ENCODE results near the gene OOEP.

OOEP gene

DNA sequence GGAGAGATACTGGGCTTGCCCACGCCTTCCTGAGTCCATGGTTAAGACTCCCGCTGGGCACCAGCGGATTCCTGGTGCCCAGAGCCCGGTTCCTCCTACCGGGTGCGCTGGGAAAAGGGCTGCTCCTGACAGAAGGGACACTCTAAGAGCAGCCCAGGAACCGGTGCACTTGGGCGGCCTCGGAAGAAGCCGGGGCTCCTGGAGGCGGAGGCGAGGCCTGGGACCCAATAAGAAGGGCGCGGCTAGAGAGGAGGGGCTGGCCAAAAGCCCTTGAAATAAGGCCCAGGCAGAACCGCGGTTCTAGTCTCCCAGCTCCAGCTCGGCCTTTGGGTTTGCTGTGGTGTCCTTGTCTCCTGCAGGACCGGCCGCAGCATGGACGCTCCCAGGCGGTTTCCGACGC, 7.3 kb downstream of the OOEP start, which contains the start of gene KHDC3L:
Gene KHDC3L, plus strand, starts transcription at position 301 of the 400 bp plus-strand sequence. Its CDS starts 72 bp downstream, at position 373.
- Histone ChIP-seq H3K36me3 (replicated peaks; ENCODE audit: insufficient read depth, low read length) (no peaks in the 10 kb centered on the region), H4K20me1 (ENCODE audit: insufficient read depth, low read length) (no peaks in the 10 kb centered on the region), H3K4me3 (ENCODE audit: low read length) (no peak within 1 kb of the TSS), H3K9me2 (replicated peaks; ENCODE audit: insufficient read depth, low read length) (no peaks in the 10 kb centered on the region), H3K27me3 (replicated peaks; ENCODE audit: insufficient read depth, low read length) (no peaks in the 10 kb centered on the region), H3K79me2 (ENCODE audit: low read length) (no peaks in the 10 kb centered on the region), H3F3A (ENCODE audit: insufficient read depth, low read length) (no peaks in the 10 kb centered on the region), H3K4me1 (ENCODE audit: low read length) (no peaks in the 10 kb centered on the region), H3K9me3 (replicated peaks; ENCODE audit: insufficient read depth, low read length) (no peaks in the 10 kb centered on the region), H3K9ac (ENCODE audit: low read length) (no peak within 1 kb of the TSS), H2AFZ (ENCODE audit: low read length) (no peak within 1 kb of the TSS), H3K4me2 (ENCODE audit: low read depth, low read length) (no peak within 1 kb of the TSS), H3K27ac (ENCODE audit: low read length) (no peak within 1 kb of the TSS)
- TF ChIP-seq EZH2phosphoT487 (IDR thresholded peaks at IDR 0.05; ENCODE audit: low read length) (no peak), EZH2 (optimal IDR thresholded peaks at IDR 0.05; ENCODE audit: low read depth, low read length) (no peak)
- TF ChIP-seq, protein P1, sequence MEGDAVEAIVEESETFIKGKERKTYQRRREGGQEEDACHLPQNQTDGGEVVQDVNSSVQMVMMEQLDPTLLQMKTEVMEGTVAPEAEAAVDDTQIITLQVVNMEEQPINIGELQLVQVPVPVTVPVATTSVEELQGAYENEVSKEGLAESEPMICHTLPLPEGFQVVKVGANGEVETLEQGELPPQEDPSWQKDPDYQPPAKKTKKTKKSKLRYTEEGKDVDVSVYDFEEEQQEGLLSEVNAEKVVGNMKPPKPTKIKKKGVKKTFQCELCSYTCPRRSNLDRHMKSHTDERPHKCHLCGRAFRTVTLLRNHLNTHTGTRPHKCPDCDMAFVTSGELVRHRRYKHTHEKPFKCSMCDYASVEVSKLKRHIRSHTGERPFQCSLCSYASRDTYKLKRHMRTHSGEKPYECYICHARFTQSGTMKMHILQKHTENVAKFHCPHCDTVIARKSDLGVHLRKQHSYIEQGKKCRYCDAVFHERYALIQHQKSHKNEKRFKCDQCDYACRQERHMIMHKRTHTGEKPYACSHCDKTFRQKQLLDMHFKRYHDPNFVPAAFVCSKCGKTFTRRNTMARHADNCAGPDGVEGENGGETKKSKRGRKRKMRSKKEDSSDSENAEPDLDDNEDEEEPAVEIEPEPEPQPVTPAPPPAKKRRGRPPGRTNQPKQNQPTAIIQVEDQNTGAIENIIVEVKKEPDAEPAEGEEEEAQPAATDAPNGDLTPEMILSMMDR (IDR thresholded peaks at IDR 0.05; ENCODE audit: low read length) = no peak
- DNase-seq = no peak

DNA sequence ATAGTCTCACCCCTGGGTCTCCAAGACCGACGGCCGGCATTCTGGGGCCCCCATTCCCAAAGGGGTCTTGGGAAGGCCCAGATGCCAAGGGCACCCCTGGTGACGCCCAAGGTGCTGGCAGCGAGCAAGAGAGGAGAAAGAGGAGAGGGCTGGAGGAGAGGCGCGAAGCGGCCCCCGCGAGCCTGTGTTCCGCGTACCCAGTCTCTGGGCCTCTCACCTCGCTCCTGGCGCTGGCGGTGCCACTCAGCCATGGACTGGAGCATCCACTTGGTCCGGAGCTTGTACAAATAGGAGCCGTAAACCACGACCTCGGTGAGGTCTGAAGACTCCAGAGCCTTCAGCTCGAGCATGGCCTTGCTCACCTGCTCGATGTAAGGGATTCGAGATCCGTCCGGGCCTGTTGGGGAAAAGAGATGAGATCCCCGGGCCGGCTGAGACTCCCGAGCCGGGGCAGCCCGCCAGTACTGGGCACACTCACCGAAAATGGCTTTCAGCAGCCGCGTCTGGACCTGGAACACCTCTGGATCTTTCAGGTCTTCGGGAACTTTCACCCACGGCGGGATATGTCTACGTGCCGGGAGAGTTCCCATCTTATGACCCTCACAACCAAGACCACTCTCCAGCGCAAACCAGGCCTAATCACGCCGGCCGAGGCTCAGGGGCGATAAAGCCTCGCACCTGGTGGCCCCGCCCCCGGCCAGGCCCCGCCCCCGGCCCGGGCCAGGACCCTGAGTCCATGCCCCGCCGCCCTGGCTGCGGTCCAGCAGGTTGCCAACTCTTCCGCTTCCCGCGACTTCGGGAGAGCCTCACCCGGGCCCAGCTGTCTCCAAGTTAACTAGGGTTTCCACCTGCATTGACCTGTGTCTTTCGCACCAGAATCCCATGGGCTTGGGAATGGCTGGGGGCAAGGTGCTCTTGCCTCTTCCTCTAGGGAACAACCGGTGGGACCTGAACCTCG, 15.8 kb downstream of the OOEP start, which contains the start of gene DPPA5:
Gene DPPA5, minus strand, starts transcription at position 641 of the 958 bp plus-strand sequence. Its CDS starts 51 bp downstream, at position 590.
- no peak within 1 kb of the TSS for H2AFZ ChIP-seq (ENCODE audit: low read length)
- no peaks in the 10 kb centered on the region for H3K36me3 ChIP-seq (replicated peaks; ENCODE audit: insufficient read depth, low read length)
- no peak for DNase-seq
- H3K4me3 ChIP-seq (ENCODE audit: low read length) = no peak within 1 kb of the TSS
- no peak within 1 kb of the TSS for H3K27ac ChIP-seq (ENCODE audit: low read length)
- H3K4me1 ChIP-seq (ENCODE audit: low read length) = no peaks in the 10 kb centered on the region
- no peaks in the 10 kb centered on the region for H3F3A ChIP-seq (ENCODE audit: insufficient read depth, low read length)
- H3K9me3 ChIP-seq (replicated peaks; ENCODE audit: insufficient read depth, low read length) = no peaks in the 10 kb centered on the region
- TF ChIP-seq, protein P1 (IDR thresholded peaks at IDR 0.05; ENCODE audit: low read length) = no peak
- TF ChIP-seq EZH2 (optimal IDR thresholded peaks at IDR 0.05; ENCODE audit: low read depth, low read length) = no peak
- no peak for TF ChIP-seq EZH2phosphoT487 (IDR thresholded peaks at IDR 0.05; ENCODE audit: low read length)
- H3K9ac ChIP-seq (ENCODE audit: low read length) = no peak within 1 kb of the TSS
- no peaks in the 10 kb centered on the region for H4K20me1 ChIP-seq (ENCODE audit: insufficient read depth, low read length)
- H3K9me2 ChIP-seq (replicated peaks; ENCODE audit: insufficient read depth, low read length) = no peaks in the 10 kb centered on the region
- H3K27me3 ChIP-seq (replicated peaks; ENCODE audit: insufficient read depth, low read length) = no peaks in the 10 kb centered on the region
- no peak within 1 kb of the TSS for H3K4me2 ChIP-seq (ENCODE audit: low read depth, low read length)
- no peaks in the 10 kb centered on the region for H3K79me2 ChIP-seq (ENCODE audit: low read length)

DNA sequence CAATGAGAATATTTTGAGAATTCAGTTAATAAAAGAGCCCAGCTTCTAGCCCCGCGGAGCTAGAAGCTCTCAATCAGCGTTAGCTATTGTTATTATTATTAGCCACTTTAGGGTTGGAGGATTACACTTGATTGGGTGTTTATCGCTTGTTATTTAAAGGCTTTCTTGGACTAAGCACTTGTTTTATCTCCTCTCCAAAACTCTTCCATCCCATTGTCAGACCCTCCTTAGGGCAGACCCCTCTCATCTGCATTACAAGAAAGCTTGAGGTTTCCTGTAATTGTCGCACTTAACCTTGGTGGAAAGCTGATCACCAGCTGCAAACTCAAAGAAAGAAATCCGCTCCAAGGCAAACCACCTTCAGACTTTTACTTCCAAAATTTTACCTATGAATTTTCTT, 20.4 kb downstream of the OOEP start:
- H3K9ac ChIP-seq (ENCODE audit: low read length) = no peak overlapping the region
- TF ChIP-seq, protein P1 (IDR thresholded peaks at IDR 0.05; ENCODE audit: low read length) = no peak
- no peak for TF ChIP-seq EZH2 (optimal IDR thresholded peaks at IDR 0.05; ENCODE audit: low read depth, low read length)
- H3K4me1 ChIP-seq (ENCODE audit: low read length) = no peaks in the 10 kb centered on the region
- no peak overlapping the region for H3K27ac ChIP-seq (ENCODE audit: low read length)
- H4K20me1 ChIP-seq (ENCODE audit: insufficient read depth, low read length) = no peaks in the 10 kb centered on the region
- H3K9me3 ChIP-seq (replicated peaks; ENCODE audit: insufficient read depth, low read length) = no peaks in the 10 kb centered on the region
- no peaks in the 10 kb centered on the region for H3K79me2 ChIP-seq (ENCODE audit: low read length)
- H3K9me2 ChIP-seq (replicated peaks; ENCODE audit: insufficient read depth, low read length) = no peaks in the 10 kb centered on the region
- H2AFZ ChIP-seq (ENCODE audit: low read length) = no peak overlapping the region
- H3K4me3 ChIP-seq (ENCODE audit: low read length) = no peak overlapping the region
- H3F3A ChIP-seq (ENCODE audit: insufficient read depth, low read length) = no peaks in the 10 kb centered on the region
- no peaks in the 10 kb centered on the region for H3K36me3 ChIP-seq (replicated peaks; ENCODE audit: insufficient read depth, low read length)
- H3K27me3 ChIP-seq (replicated peaks; ENCODE audit: insufficient read depth, low read length) = no peaks in the 10 kb centered on the region
- no peak overlapping the region for H3K4me2 ChIP-seq (ENCODE audit: low read depth, low read length)
- no peak for DNase-seq

Measured in MM.1S (cell line).